ENCODE measurements around the gene RBP7. TPM values are rescaled to one million over a fixed set of nuclear protein-coding genes. Genes with fewer than 3 reads are reported as not detected.
"Not testable (repeated sequence)": the region's sequence is repeated elsewhere in the genome, so short reads cannot be mapped to it uniquely, and the experiment has no call there.

RBP7 gene
- polyA plus RNA-seq, 1 experiment: 0.50 TPM

DNA sequence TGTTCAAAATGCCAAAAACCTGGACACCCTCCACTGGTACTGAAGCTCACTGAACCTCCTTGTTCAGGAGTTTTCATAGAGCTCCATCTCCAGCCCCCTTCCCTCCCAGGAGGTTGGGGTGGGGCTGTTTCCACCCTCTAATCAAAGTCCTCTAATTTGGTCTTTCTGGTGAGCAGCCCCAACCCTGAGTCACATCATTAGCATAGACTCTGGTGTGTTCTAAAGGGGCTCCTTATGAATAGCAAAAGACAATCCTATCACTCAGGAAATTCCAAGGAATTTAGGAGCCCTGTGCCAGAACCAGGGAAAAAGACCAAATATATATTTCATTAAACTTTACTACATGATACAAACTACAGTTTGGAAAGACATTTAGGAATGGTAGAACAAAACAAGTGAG lies 22.5 kb downstream of the RBP7 start:
- no peak for DNase-seq (ENCODE audit: low read depth)
- ChIA-PET CTCF (interaction anchor here (0.6 kb wide), 1 partner anchor 82 kb away, joined by 3 read pairs; no protein-coding TSS in a partner anchor), POLR2A (interaction anchor here (0.6 kb wide), 1 partner anchor 195 kb away, joined by 8 read pairs; no protein-coding TSS in a partner anchor)
- no peaks in the 10 kb centered on the region for H3K27me3 ChIP-seq (ENCODE audit: control insufficient read depth, insufficient read depth, low read length)
- H3K36me3 ChIP-seq (ENCODE audit: control insufficient read depth, insufficient read depth, low read length): no peaks in the 10 kb centered on the region
- no peak overlapping the region for H3K4me3 ChIP-seq (ENCODE audit: low read depth, low read length)
- TF ChIP-seq, protein P1, sequence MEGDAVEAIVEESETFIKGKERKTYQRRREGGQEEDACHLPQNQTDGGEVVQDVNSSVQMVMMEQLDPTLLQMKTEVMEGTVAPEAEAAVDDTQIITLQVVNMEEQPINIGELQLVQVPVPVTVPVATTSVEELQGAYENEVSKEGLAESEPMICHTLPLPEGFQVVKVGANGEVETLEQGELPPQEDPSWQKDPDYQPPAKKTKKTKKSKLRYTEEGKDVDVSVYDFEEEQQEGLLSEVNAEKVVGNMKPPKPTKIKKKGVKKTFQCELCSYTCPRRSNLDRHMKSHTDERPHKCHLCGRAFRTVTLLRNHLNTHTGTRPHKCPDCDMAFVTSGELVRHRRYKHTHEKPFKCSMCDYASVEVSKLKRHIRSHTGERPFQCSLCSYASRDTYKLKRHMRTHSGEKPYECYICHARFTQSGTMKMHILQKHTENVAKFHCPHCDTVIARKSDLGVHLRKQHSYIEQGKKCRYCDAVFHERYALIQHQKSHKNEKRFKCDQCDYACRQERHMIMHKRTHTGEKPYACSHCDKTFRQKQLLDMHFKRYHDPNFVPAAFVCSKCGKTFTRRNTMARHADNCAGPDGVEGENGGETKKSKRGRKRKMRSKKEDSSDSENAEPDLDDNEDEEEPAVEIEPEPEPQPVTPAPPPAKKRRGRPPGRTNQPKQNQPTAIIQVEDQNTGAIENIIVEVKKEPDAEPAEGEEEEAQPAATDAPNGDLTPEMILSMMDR (IDR thresholded peaks at IDR 0.05; ENCODE audit: insufficient read depth, low read depth, low read length): no peak

DNA sequence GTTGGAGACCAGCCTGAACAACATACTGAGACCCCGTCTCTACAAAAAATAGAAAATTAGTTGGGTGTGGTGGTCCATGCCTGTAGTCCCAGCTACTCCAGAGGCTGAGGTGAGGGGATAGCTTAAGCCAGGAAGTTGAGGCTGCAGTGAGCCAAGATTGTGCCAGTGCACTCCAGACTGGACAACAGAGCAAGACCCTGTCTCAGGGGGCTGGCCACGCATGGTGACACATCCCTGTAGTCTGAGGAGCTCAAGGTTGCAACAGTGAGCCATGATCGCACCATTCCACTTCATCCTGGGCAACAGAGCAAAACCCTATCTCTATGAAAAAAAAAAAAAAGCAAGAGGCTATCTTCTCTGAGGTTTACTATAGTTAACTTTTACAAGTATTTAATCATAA lies 23.1 kb downstream of the RBP7 start:
- CTCF ChIA-PET: interaction anchor here (0.6 to 1.5 kb wide), 2 partner anchors 14 to 82 kb away, joined by 3 read pairs; no protein-coding TSS in a partner anchor
- TF ChIP-seq, protein P1 (IDR thresholded peaks at IDR 0.05; ENCODE audit: insufficient read depth, low read depth, low read length): no peak
- Histone ChIP-seq H3K27me3 (ENCODE audit: control insufficient read depth, insufficient read depth, low read length) (no peaks in the 10 kb centered on the region), H3K4me3 (ENCODE audit: low read depth, low read length) (no peak overlapping the region), H3K36me3 (ENCODE audit: control insufficient read depth, insufficient read depth, low read length) (no peaks in the 10 kb centered on the region)
- DNase-seq (ENCODE audit: low read depth): no peak
- POLR2A ChIA-PET: interaction anchor here (0.6 kb wide), 1 partner anchor 195 kb away, joined by 8 read pairs; no protein-coding TSS in a partner anchor

DNA sequence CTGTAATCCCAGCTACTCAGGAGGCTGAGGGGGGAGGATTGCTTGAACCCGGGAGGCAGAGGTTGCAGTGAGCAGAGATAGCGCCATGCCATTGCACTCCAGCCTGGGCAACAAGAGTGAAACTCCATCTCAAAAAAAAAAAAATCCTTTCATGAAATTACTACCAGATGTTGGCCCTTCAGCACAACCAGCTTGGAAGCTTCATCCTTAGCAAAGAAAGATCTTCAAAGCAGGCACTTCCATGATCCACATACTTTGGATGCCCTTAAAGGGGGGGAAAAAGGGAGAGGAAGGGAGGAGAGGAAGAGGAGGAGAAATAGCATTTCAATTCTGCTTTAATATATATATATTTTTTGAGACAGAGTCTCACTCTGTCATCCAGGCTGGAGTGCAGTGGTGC lies 23.6 kb downstream of the RBP7 start:
- POLR2A ChIA-PET; H3K27me3 ChIP-seq (ENCODE audit: control insufficient read depth, insufficient read depth, low read length); DNase-seq (ENCODE audit: low read depth); H3K4me3 ChIP-seq (ENCODE audit: low read depth, low read length); H3K36me3 ChIP-seq (ENCODE audit: control insufficient read depth, insufficient read depth, low read length): not testable (repeated sequence)
- CTCF ChIA-PET: interaction anchor here (0.6 to 1.5 kb wide), 3 partner anchors 13 to 893 kb away, joined by 3 to 5 read pairs (median 3); no protein-coding TSS in a partner anchor

DNA sequence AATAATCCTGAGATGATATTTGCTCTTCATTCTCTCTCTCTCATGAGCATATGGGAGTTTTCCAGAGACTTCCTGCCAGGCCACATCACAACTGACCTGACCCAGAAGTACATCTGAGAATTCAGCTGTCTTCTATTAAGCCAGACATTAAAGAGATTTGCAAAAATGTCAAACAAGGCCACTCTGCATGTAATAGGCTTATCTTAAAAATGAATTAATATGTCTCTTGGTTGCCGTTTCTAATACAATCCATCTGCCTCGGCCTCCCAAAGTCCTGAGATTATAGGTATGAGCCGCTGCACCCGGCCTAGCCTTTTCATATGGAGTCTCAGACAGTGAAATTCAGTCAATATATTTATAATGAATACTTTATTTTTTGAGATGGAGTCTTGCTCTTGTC lies 25.0 kb downstream of the RBP7 start:
- CTCF ChIA-PET; H3K36me3 ChIP-seq (ENCODE audit: control insufficient read depth, insufficient read depth, low read length); H3K27me3 ChIP-seq (ENCODE audit: control insufficient read depth, insufficient read depth, low read length); H3K4me3 ChIP-seq (ENCODE audit: low read depth, low read length); POLR2A ChIA-PET; DNase-seq (ENCODE audit: low read depth): not testable (repeated sequence)

DNA sequence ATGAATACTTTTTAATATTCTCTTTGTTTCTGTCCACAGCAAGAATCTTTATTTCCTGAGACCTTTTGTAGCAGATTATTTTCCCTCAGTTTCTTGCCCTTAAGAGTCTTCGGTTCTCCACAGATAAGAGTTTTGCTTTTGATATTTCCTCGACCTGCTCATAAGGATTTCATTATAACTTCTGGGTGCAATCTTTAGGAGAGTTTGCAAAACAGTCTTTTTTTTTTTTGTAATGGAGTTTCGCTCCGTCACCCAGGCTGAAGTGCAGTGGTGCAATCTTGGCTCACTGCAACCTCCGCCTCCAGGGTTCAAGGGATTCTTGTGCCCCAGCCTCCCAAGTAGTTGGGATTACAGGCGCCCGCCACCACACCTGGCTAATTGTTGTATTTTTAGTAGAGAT lies 25.6 kb downstream of the RBP7 start:
- POLR2A ChIA-PET: no interaction called here
- Histone ChIP-seq H3K36me3 (ENCODE audit: control insufficient read depth, insufficient read depth, low read length) (no peaks in the 10 kb centered on the region), H3K4me3 (ENCODE audit: low read depth, low read length) (no peak overlapping the region), H3K27me3 (ENCODE audit: control insufficient read depth, insufficient read depth, low read length) (no peaks in the 10 kb centered on the region)
- CTCF ChIA-PET: no interaction called here
- TF ChIP-seq, protein P1 (IDR thresholded peaks at IDR 0.05; ENCODE audit: insufficient read depth, low read depth, low read length): no peak
- no peak for DNase-seq (ENCODE audit: low read depth)

DNA sequence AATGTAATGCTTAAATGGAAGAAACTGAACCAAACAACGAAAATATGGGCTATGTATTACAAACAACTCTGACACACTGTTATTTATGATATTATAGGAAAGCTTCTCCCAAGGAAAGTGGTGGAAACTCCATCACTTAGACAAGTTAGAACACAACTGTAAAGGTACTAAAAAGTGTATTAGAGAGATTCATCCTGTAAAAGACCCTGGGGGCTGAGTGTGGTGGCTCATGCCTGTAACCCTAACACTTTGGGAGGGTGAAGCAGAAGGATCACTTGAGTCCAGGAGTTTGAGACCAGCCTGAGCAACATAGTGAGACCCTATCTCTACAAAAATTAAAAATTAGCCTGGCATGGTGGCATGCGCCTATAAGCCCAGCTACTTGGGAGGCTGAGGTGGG lies 28.3 kb downstream of the RBP7 start:
- no peak for DNase-seq (ENCODE audit: low read depth)
- Histone ChIP-seq H3K4me3 (ENCODE audit: low read depth, low read length) (no peak overlapping the region), H3K27me3 (ENCODE audit: control insufficient read depth, insufficient read depth, low read length) (no peaks in the 10 kb centered on the region), H3K36me3 (ENCODE audit: control insufficient read depth, insufficient read depth, low read length) (no peaks in the 10 kb centered on the region)
- TF ChIP-seq, protein P1 (IDR thresholded peaks at IDR 0.05; ENCODE audit: insufficient read depth, low read depth, low read length): no peak
- ChIA-PET POLR2A (no interaction called here), CTCF (interaction anchor here (0.6 to 1.0 kb wide), 2 partner anchors 10 to 58 kb away, joined by 3 read pairs; no protein-coding TSS in a partner anchor)
